HepG2 (cell line): ENCODE results near the gene CS. TPM values are rescaled to one million over a fixed set of nuclear protein-coding genes. Genes with fewer than 3 reads are reported as not detected.

Experiments
- CEBPZ ChIP-seq: IDR thresholded peaks from 2 replicates; pipeline ENCODE4 v1.6.1; 2012; ENCODE audit warnings: low read length, improper control_type of control experiment
- GABPB1 ChIP-seq: IDR thresholded peaks from 2 replicates; pipeline ENCODE4 v1.6.1; 2016; ENCODE audit warnings: mild to moderate bottlenecking, missing genetic modification reagents, moderate library complexity, missing compliant biosample characterization
- HINFP ChIP-seq: sonication (generic); formaldehyde crosslinking; IDR thresholded peaks from 2 replicates; pipeline ENCODE4 v1.4.0; 2020; ENCODE audit warnings: low read depth, mild to moderate bottlenecking, missing genetic modification reagents
- HIVEP1 ChIP-seq: sonication (generic); formaldehyde crosslinking; IDR thresholded peaks from 2 replicates; pipeline ENCODE4 v1.4.0; 2020; ENCODE audit warnings: mild to moderate bottlenecking, missing genetic modification reagents
- KMT2B ChIP-seq: IDR thresholded peaks from 2 replicates; pipeline ENCODE4 v1.6.1; 2016; ENCODE audit warnings: missing genetic modification reagents, missing compliant biosample characterization
- MED1 ChIP-seq: sonication (generic); formaldehyde crosslinking; IDR thresholded peaks from 2 replicates; pipeline ENCODE4 v1.4.0; 2020; ENCODE audit warnings: missing genetic modification reagents
- NR2C2 ChIP-seq: sonication (generic); formaldehyde crosslinking; IDR thresholded peaks from 2 replicates; pipeline ENCODE4 v1.4.0; 2020; ENCODE audit warnings: missing genetic modification reagents, mild to moderate bottlenecking, moderate library complexity, borderline replicate concordance
- POLR2AphosphoS5 ChIP-seq: IDR thresholded peaks from 2 replicates; pipeline ENCODE4 v1.6.1; 2012; ENCODE audit warnings: low read depth, low read length
- SRF ChIP-seq: IDR thresholded peaks from 2 replicates; pipeline ENCODE4 v1.6.1; 2011; ENCODE audit warnings: mild to moderate bottlenecking, low read depth, low read length, moderate library complexity
- SUZ12 ChIP-seq: fragments of 150-350 bp; IDR thresholded peaks from 2 replicates; pipeline ENCODE4 v1.6.1; 2014; ENCODE audit warnings: low read depth, low read length
- TBX2 ChIP-seq: sonication (generic); formaldehyde crosslinking; IDR thresholded peaks from 2 replicates; pipeline ENCODE4 v1.5.0; 2020; ENCODE audit warnings: missing genetic modification reagents, mild to moderate bottlenecking, borderline replicate concordance
- TFE3 ChIP-seq: IDR thresholded peaks from 2 replicates; pipeline ENCODE4 v1.6.1; 2016
- THAP8 ChIP-seq: sonication (generic); formaldehyde crosslinking; IDR thresholded peaks from 2 replicates; pipeline ENCODE4 v1.5.1; 2020; ENCODE audit warnings: missing genetic modification reagents, mild to moderate bottlenecking, borderline replicate concordance
- TIGD3 ChIP-seq: sonication (generic); formaldehyde crosslinking; IDR thresholded peaks from 2 replicates; pipeline ENCODE4 v1.5.1; 2020; ENCODE audit warnings: mild to moderate bottlenecking, missing genetic modification reagents, borderline replicate concordance
- XRCC5 ChIP-seq: fragments of 200-400 bp; formaldehyde crosslinking; optimal IDR thresholded peaks from 2 replicates; pipeline ENCODE3; 2017; ENCODE audit warnings: mild to moderate bottlenecking, low read length
- ZNF343 ChIP-seq: sonication (generic); formaldehyde crosslinking; IDR thresholded peaks from 2 replicates; pipeline ENCODE4 v1.4.0; 2020; ENCODE audit warnings: mild to moderate bottlenecking, missing genetic modification reagents
- ZNF414 ChIP-seq: sonication (generic); formaldehyde crosslinking; IDR thresholded peaks from 2 replicates; pipeline ENCODE4 v1.5.0; 2020; ENCODE audit warnings: missing genetic modification reagents
- ZNF510 ChIP-seq: sonication (generic); formaldehyde crosslinking; IDR thresholded peaks from 2 replicates; pipeline ENCODE4 v1.4.0; 2020; ENCODE audit warnings: low read depth, mild to moderate bottlenecking, missing genetic modification reagents
- ZNF564 ChIP-seq: sonication (generic); formaldehyde crosslinking; IDR thresholded peaks from 2 replicates; pipeline ENCODE4 v1.8.1; 2023; ENCODE audit warnings: mild to moderate bottlenecking, missing genetic modification reagents
- ZNF607 ChIP-seq: sonication (generic); formaldehyde crosslinking; IDR thresholded peaks from 2 replicates; pipeline ENCODE4 v1.5.1; 2020; ENCODE audit warnings: missing genetic modification reagents, mild to moderate bottlenecking, borderline replicate concordance
- polyA plus RNA-seq, 8 experiments: library from polyadenylated mRNA; depleted of rRNA in 3 of 8; stranded (reverse) in 7 of 8; unstranded in 1 of 8; fragments of >200 nt; fragmentation: Illumina TruSeq in 4 of 8; extraction: Trizol in 4 of 8; gene quantifications; 2 replicates each; pipeline versions ENCODE4 v1.2.1 to v1.2.3, GENCODE V29; 2011 to 2016; ENCODE audit warnings: low read depth in 4 of 8, missing spikeins in 1 of 8, mixed read lengths in 1 of 8; ENCODE audit not compliant: insufficient read depth in 1 of 8
- total RNA-seq, 5 experiments: library from RNA; depleted of rRNA; stranded (reverse); fragments of >200 nt; fragmentation: Illumina TruSeq; extraction: Trizol; gene quantifications; 2 replicates each; pipeline ENCODE4 v1.2.3, GENCODE V29; 2016; ENCODE audit warnings: low read depth in 1 of 5

Gene CS
- total and polyA plus RNA-seq, 2 of the 13 experiments (the other 11 are each of a cell fraction or from before 2014, with no cell fraction given): 173 to 175 TPM

GRCh38 chr12:56266693-56267442, 33.3 kb downstream of the CS start, which contains the start of gene COQ10A (continued):
- TF ChIP-seq TFE3 (CRISPR knock-in tag) (0 out of 2 replicates have a peak, but pooled peaks have one; percentile 39), KMT2B (CRISPR knock-in tag) (peak; percentile 73), CEBPZ (no peak), MED1 (CRISPR knock-in tag) (peak; percentile 37), NR2C2 (CRISPR knock-in tag) (peak; percentile 66), HIVEP1 (CRISPR knock-in tag) (no peak), THAP8 (CRISPR knock-in tag) (no peak), ZNF414 (CRISPR knock-in tag) (peak; percentile 83; the same call in 1 of the 2 replicates), POLR2AphosphoS5 (peak; percentile 77), ZNF607 (CRISPR knock-in tag) (peak; percentile 53; the same call in 1 of the 2 replicates), ZNF510 (0 out of 2 replicates have a peak, but pooled peaks have one; percentile 52), XRCC5 (peak; percentile 64), HINFP (CRISPR knock-in tag) (peak; percentile 70; the same call in 1 of the 2 replicates), SRF (no peak), ZNF343 (CRISPR knock-in tag) (peak; percentile 59; the same call in 1 of the 2 replicates), GABPB1 (CRISPR knock-in tag) (peak; percentile 93), ZNF564 (0 out of 2 replicates have a peak, but pooled peaks have one; percentile 55), TBX2 (peak; percentile 98), TIGD3 (peak; percentile 45; the same call in 1 of the 2 replicates), SUZ12 (peak; percentile 27; the same call in 1 of the 2 replicates)
